ENCODE data around the gene ING2.
"Not testable (repeated sequence)": the region's sequence is repeated elsewhere in the genome, so short reads cannot be mapped to it uniquely, and the experiment has no call there.

Gene ING2

GRCh38 chr4:183504930-183505610, at the start of gene ING2:
Gene ING2, plus strand, starts transcription at chr4:183505058. Its CDS starts 138 bp downstream, at chr4:183505196.
- H3K36me3 ChIP-seq (ENCODE audit: control insufficient read depth, insufficient read depth, low read length), result no peaks in the 10 kb centered on the region
- no peak for DNase-seq (ENCODE audit: low read depth, low spot score)
- no CpG with 5 or more reads among the region's 68 CpGs for WGBS (ENCODE audit: insufficient coverage, insufficient read length)

GRCh38 chr4:183455431-183456195, 49.2 kb upstream of the ING2 start:
- Histone ChIP-seq H3K9me3 (ENCODE audit: control insufficient read depth, insufficient read depth, low read length) (no peaks in the 10 kb centered on the region), H3K4me1 (ENCODE audit: control insufficient read depth, insufficient read depth, low read length) (no peaks in the 10 kb centered on the region), H3K27me3 (ENCODE audit: control insufficient read depth, insufficient read depth, low read length) (no peaks in the 10 kb centered on the region), H3K27ac (ENCODE audit: low read length) (no peak overlapping the region), H3K4me3 (ENCODE audit: low read length) (no peak overlapping the region), H3K36me3 (ENCODE audit: control insufficient read depth, insufficient read depth, low read length) (no peaks in the 10 kb centered on the region)
- DNase-seq (ENCODE audit: low read depth, low spot score), result no peak
- WGBS (ENCODE audit: insufficient coverage, insufficient read length), result no CpG with 5 or more reads among the region's 7 CpGs

More at GRCh38 chr4:183504930-183505610, at the start of gene ING2:
- Histone ChIP-seq H3K9me3 (ENCODE audit: control insufficient read depth, insufficient read depth, low read length) (no peaks in the 10 kb centered on the region), H3K4me3 (ENCODE audit: low read length) (peak within 1 kb of the TSS; percentile 97), H3K27ac (ENCODE audit: low read length) (no peak within 1 kb of the TSS), H3K4me1 (ENCODE audit: control insufficient read depth, insufficient read depth, low read length) (no peaks in the 10 kb centered on the region; the same call in 1 of the 2 replicates), H3K27me3 (ENCODE audit: control insufficient read depth, insufficient read depth, low read length) (no peaks in the 10 kb centered on the region)

GRCh38 chr4:183458005-183458404, 46.9 kb upstream of the ING2 start:
- Histone ChIP-seq H3K36me3 (ENCODE audit: control insufficient read depth, insufficient read depth, low read length) (no peaks in the 10 kb centered on the region), H3K4me3 (ENCODE audit: low read length) (no peak overlapping the region), H3K4me1 (ENCODE audit: control insufficient read depth, insufficient read depth, low read length) (no peaks in the 10 kb centered on the region), H3K9me3 (ENCODE audit: control insufficient read depth, insufficient read depth, low read length) (no peaks in the 10 kb centered on the region), H3K27ac (ENCODE audit: low read length) (no peak overlapping the region), H3K27me3 (ENCODE audit: control insufficient read depth, insufficient read depth, low read length) (no peaks in the 10 kb centered on the region)
- 0% methylated on average over 1 of the region's 5 CpGs for WGBS (ENCODE audit: insufficient coverage, insufficient read length)
- DNase-seq (ENCODE audit: low read depth, low spot score), result no peak

- not testable (repeated sequence) for H3K27ac ChIP-seq (ENCODE audit: low read length); H3K36me3 ChIP-seq (ENCODE audit: control insufficient read depth, insufficient read depth, low read length); DNase-seq (ENCODE audit: low read depth, low spot score); H3K4me3 ChIP-seq (ENCODE audit: low read length); H3K4me1 ChIP-seq (ENCODE audit: control insufficient read depth, insufficient read depth, low read length); H3K27me3 ChIP-seq (ENCODE audit: control insufficient read depth, insufficient read depth, low read length); H3K9me3 ChIP-seq (ENCODE audit: control insufficient read depth, insufficient read depth, low read length)
- WGBS (ENCODE audit: insufficient coverage, insufficient read length), result no CpG with 5 or more reads among the region's 11 CpGs
These were observed 40.8 kb upstream of the ING2 start for GRCh38 chr4:183463903-183464619.

- H3K27me3 ChIP-seq (ENCODE audit: control insufficient read depth, insufficient read depth, low read length); DNase-seq (ENCODE audit: low read depth, low spot score); H3K27ac ChIP-seq (ENCODE audit: low read length); H3K36me3 ChIP-seq (ENCODE audit: control insufficient read depth, insufficient read depth, low read length); H3K9me3 ChIP-seq (ENCODE audit: control insufficient read depth, insufficient read depth, low read length); H3K4me3 ChIP-seq (ENCODE audit: low read length); H3K4me1 ChIP-seq (ENCODE audit: control insufficient read depth, insufficient read depth, low read length): not testable (repeated sequence)
- no CpG with 5 or more reads among the region's 5 CpGs for WGBS (ENCODE audit: insufficient coverage, insufficient read length)
These were observed 39.0 kb upstream of the ING2 start for GRCh38 chr4:183465879-183466278.

GRCh38 chr4:183467246-183467645, 37.6 kb upstream of the ING2 start:
- no peak for DNase-seq (ENCODE audit: low read depth, low spot score)
- Histone ChIP-seq H3K4me1 (ENCODE audit: control insufficient read depth, insufficient read depth, low read length) (no peaks in the 10 kb centered on the region), H3K9me3 (ENCODE audit: control insufficient read depth, insufficient read depth, low read length) (no peaks in the 10 kb centered on the region), H3K27ac (ENCODE audit: low read length) (no peak overlapping the region), H3K36me3 (ENCODE audit: control insufficient read depth, insufficient read depth, low read length) (no peaks in the 10 kb centered on the region), H3K27me3 (ENCODE audit: control insufficient read depth, insufficient read depth, low read length) (no peaks in the 10 kb centered on the region), H3K4me3 (ENCODE audit: low read length) (no peak overlapping the region)
- no CpG with 5 or more reads among the region's 3 CpGs for WGBS (ENCODE audit: insufficient coverage, insufficient read length)

GRCh38 chr4:183468210-183469095, 36.4 kb upstream of the ING2 start:
- no CpG with 5 or more reads among the region's 7 CpGs for WGBS (ENCODE audit: insufficient coverage, insufficient read length)
- no peaks in the 10 kb centered on the region for H3K27me3 ChIP-seq (ENCODE audit: control insufficient read depth, insufficient read depth, low read length)
- DNase-seq (ENCODE audit: low read depth, low spot score), result no peak
- no peaks in the 10 kb centered on the region for H3K4me1 ChIP-seq (ENCODE audit: control insufficient read depth, insufficient read depth, low read length)
- no peaks in the 10 kb centered on the region for H3K9me3 ChIP-seq (ENCODE audit: control insufficient read depth, insufficient read depth, low read length)
- H3K27ac ChIP-seq (ENCODE audit: low read length), result no peak overlapping the region
- no peaks in the 10 kb centered on the region for H3K36me3 ChIP-seq (ENCODE audit: control insufficient read depth, insufficient read depth, low read length)
- H3K4me3 ChIP-seq (ENCODE audit: low read length), result no peak overlapping the region

- Histone ChIP-seq H3K27me3 (ENCODE audit: control insufficient read depth, insufficient read depth, low read length) (no peaks in the 10 kb centered on the region), H3K36me3 (ENCODE audit: control insufficient read depth, insufficient read depth, low read length) (no peaks in the 10 kb centered on the region), H3K4me1 (ENCODE audit: control insufficient read depth, insufficient read depth, low read length) (no peaks in the 10 kb centered on the region), H3K27ac (ENCODE audit: low read length) (no peak overlapping the region), H3K9me3 (ENCODE audit: control insufficient read depth, insufficient read depth, low read length) (no peaks in the 10 kb centered on the region), H3K4me3 (ENCODE audit: low read length) (no peak overlapping the region)
- DNase-seq (ENCODE audit: low read depth, low spot score), result no peak
- no CpG with 5 or more reads among the region's 1 CpG for WGBS (ENCODE audit: insufficient coverage, insufficient read length)
These were observed 35.6 kb upstream of the ING2 start for GRCh38 chr4:183469285-183469684.

- no CpG with 5 or more reads among the region's 2 CpGs for WGBS (ENCODE audit: insufficient coverage, insufficient read length)
- DNase-seq (ENCODE audit: low read depth, low spot score), result no peak
- H3K4me1 ChIP-seq (ENCODE audit: control insufficient read depth, insufficient read depth, low read length), result no peaks in the 10 kb centered on the region
These were observed 34.9 kb upstream of the ING2 start for GRCh38 chr4:183469936-183470335.

GRCh38 chr4:183470821-183471220, 34.0 kb upstream of the ING2 start:
- no peaks in the 10 kb centered on the region for H3K4me1 ChIP-seq (ENCODE audit: control insufficient read depth, insufficient read depth, low read length)
- H3K36me3 ChIP-seq (ENCODE audit: control insufficient read depth, insufficient read depth, low read length), result no peaks in the 10 kb centered on the region
- H3K4me3 ChIP-seq (ENCODE audit: low read length), result no peak overlapping the region
- H3K9me3 ChIP-seq (ENCODE audit: control insufficient read depth, insufficient read depth, low read length), result no peaks in the 10 kb centered on the region
- no peak overlapping the region for H3K27ac ChIP-seq (ENCODE audit: low read length)
- H3K27me3 ChIP-seq (ENCODE audit: control insufficient read depth, insufficient read depth, low read length), result no peaks in the 10 kb centered on the region
- no peak for DNase-seq (ENCODE audit: low read depth, low spot score)
- WGBS (ENCODE audit: insufficient coverage, insufficient read length), result no CpG with 5 or more reads among the region's 4 CpGs

More at GRCh38 chr4:183469936-183470335, 34.9 kb upstream of the ING2 start:
- H3K9me3 ChIP-seq (ENCODE audit: control insufficient read depth, insufficient read depth, low read length), result no peaks in the 10 kb centered on the region
- no peaks in the 10 kb centered on the region for H3K36me3 ChIP-seq (ENCODE audit: control insufficient read depth, insufficient read depth, low read length)
- H3K27me3 ChIP-seq (ENCODE audit: control insufficient read depth, insufficient read depth, low read length), result no peaks in the 10 kb centered on the region
- H3K4me3 ChIP-seq (ENCODE audit: low read length), result no peak overlapping the region
- H3K27ac ChIP-seq (ENCODE audit: low read length), result no peak overlapping the region

All from iPS DF 6.9 (cell line).